Colonic mucosa (tissue), 4 donors: ENCODE results near the gene MACROD1. TPM values are rescaled to one million over a fixed set of nuclear protein-coding genes. Genes with fewer than 3 reads are reported as not detected.

Experiments
- DNase-seq: peaks from one replicate; pipeline ENCODE4 v3.0.0-alpha.2; 2020
- H3K27ac ChIP-seq: fragments of 200-600 bp; one replicate; pipeline ENCODE4 v1.8.0; 2021
- H3K27me3 ChIP-seq: fragments of 200-600 bp; one replicate; pipeline ENCODE4 v1.8.0; 2021
- H3K36me3 ChIP-seq: fragments of 200-600 bp; one replicate; pipeline ENCODE4 v1.8.0; 2021
- H3K4me1 ChIP-seq: fragments of 200-600 bp; one replicate; pipeline ENCODE4 v1.8.0; 2021; ENCODE audit warnings: mild to moderate bottlenecking
- H3K4me3 ChIP-seq: fragments of 200-600 bp; one replicate; pipeline ENCODE4 v1.8.0; 2021
- H3K9ac ChIP-seq, 2 donors: one replicate each; pipeline ENCODE4 v1.7.0; 2013; ENCODE audit warnings: control low read depth in 2 of 2, low read depth in 2 of 2, low read length in 2 of 2
- H3K9me3 ChIP-seq: fragments of 200-600 bp; one replicate; pipeline ENCODE4 v1.8.0; 2021
- CTCF ChIP-seq: fragments of 200-600 bp; IDR thresholded peaks from one replicate; pipeline ENCODE4 v1.8.0; 2022; ENCODE audit warnings: antibody characterized with exemption, mild to moderate bottlenecking
- intact Hi-C: fragments of 100-400 bp; cut with DNase I; formaldehyde crosslinking; loops from one replicate; pipeline ENCODE4 v1.14.1; 2022
- total RNA-seq, 2 donors: library from RNA; stranded (reverse); fragmentation: NEBNext Ultra II Directional in 1 of 2; extraction: Animal tissue kit (Norgen Biotek cat#: 25700) in 1 of 2; gene quantifications; one replicate each; pipeline ENCODE4 v1.2.1, GENCODE V29; 2021
- donor health status: healthy.
- donor health status: DM: no; HTN: no; CAD: no.
- donor health status: DM: no; HTN: no; CAD: no.

Gene MACROD1
- total RNA-seq, 2 donors from 2014 or later: 18.6 to 22.9 TPM

- no peak for DNase-seq
- no peaks in the 10 kb centered on the region for H3K27me3 ChIP-seq
- no peak overlapping the region for H3K9ac ChIP-seq
- intact Hi-C loops: no loop called here
- no peaks in the 10 kb centered on the region for H3K36me3 ChIP-seq
- no peak overlapping the region for H3K27ac ChIP-seq
- no peak overlapping the region for H3K4me3 ChIP-seq
- TF ChIP-seq CTCF: no peak
- H3K9me3 ChIP-seq: no peaks in the 10 kb centered on the region
- no peaks in the 10 kb centered on the region for H3K4me1 ChIP-seq
Measured at GRCh38 chr11:64118876-64119665, 46.8 kb downstream of the MACROD1 start.

- Histone ChIP-seq H3K36me3 (no peaks in the 10 kb centered on the region), H3K9ac (no peak overlapping the region), H3K4me1 (no peaks in the 10 kb centered on the region), H3K27me3 (no peaks in the 10 kb centered on the region), H3K27ac (no peak overlapping the region), H3K9me3 (no peaks in the 10 kb centered on the region), H3K4me3 (no peak overlapping the region)
- intact Hi-C loops: no loop called here
- DNase-seq: no peak
- TF ChIP-seq CTCF: no peak
Measured at GRCh38 chr11:64117763-64118459, 48.0 kb downstream of the MACROD1 start.

GRCh38 chr11:64115531-64116522, 50.1 kb downstream of the MACROD1 start:
- H3K36me3 ChIP-seq: no peaks in the 10 kb centered on the region
- no peaks in the 10 kb centered on the region for H3K27me3 ChIP-seq
- intact Hi-C loops: no loop called here
- H3K9me3 ChIP-seq: no peaks in the 10 kb centered on the region
- H3K4me3 ChIP-seq: no peak overlapping the region
- no peak for DNase-seq
- no peak overlapping the region for H3K9ac ChIP-seq
- H3K4me1 ChIP-seq: no peaks in the 10 kb centered on the region
- no peak for TF ChIP-seq CTCF
- no peak overlapping the region for H3K27ac ChIP-seq

GRCh38 chr11:64114231-64114630, 51.7 kb downstream of the MACROD1 start:
- Histone ChIP-seq H3K9ac (no peak overlapping the region), H3K4me3 (no peak overlapping the region), H3K4me1 (no peaks in the 10 kb centered on the region), H3K9me3 (no peaks in the 10 kb centered on the region), H3K27me3 (no peaks in the 10 kb centered on the region), H3K36me3 (no peaks in the 10 kb centered on the region), H3K27ac (no peak overlapping the region)
- DNase-seq: no peak
- no peak for TF ChIP-seq CTCF
- intact Hi-C loops: no loop called here

GRCh38 chr11:64113462-64113780, 52.5 kb downstream of the MACROD1 start:
- no peak overlapping the region for H3K9ac ChIP-seq
- no peaks in the 10 kb centered on the region for H3K4me1 ChIP-seq
- no peaks in the 10 kb centered on the region for H3K27me3 ChIP-seq
- H3K27ac ChIP-seq: no peak overlapping the region
- intact Hi-C loops: no loop called here
- no peak for DNase-seq
- H3K36me3 ChIP-seq: no peaks in the 10 kb centered on the region
- TF ChIP-seq CTCF: no peak
- no peaks in the 10 kb centered on the region for H3K9me3 ChIP-seq
- H3K4me3 ChIP-seq: no peak overlapping the region
